Measurements from ENCODE around the gene HECTD4. TPM values are rescaled to one million over a fixed set of nuclear protein-coding genes. Genes with fewer than 3 reads are reported as not detected.

The HECTD4 gene
- total RNA-seq, 1 experiment from 2014 or later: 24.6 TPM

- Histone ChIP-seq H3K4me3 (ENCODE audit: low read length) (no peak overlapping the region), H3K9me3 (ENCODE audit: low read length) (no peaks in the 10 kb centered on the region), H3K9me2 (replicated peaks; ENCODE audit: low read length) (no peaks in the 10 kb centered on the region), H3K4me2 (ENCODE audit: low read length) (no peak overlapping the region), H3K9ac (ENCODE audit: low read length) (no peak overlapping the region), H3K27me3 (ENCODE audit: low read length) (no peaks in the 10 kb centered on the region), H2AFZ (ENCODE audit: low read length) (no peak overlapping the region), H3K79me2 (ENCODE audit: low read length) (no peaks in the 10 kb centered on the region), H4K20me1 (ENCODE audit: low read length) (no peaks in the 10 kb centered on the region), H3K36me3 (ENCODE audit: low read depth, low read length) (peaks cover 16% of the 10 kb centered on the region; the same call in 1 of the 2 replicates), H3F3A (ENCODE audit: low read length, unreplicated experiment) (no peaks in the 10 kb centered on the region), H3K27ac (ENCODE audit: low read length) (no peak overlapping the region), H3K4me1 (ENCODE audit: insufficient read depth, low read length) (no peaks in the 10 kb centered on the region)
- BruUV-seq (replicated peaks): no TSS peak
- ATAC-seq (no peak), DNase-seq (no peak)
- POLR2A ChIA-PET (ENCODE audit: unreplicated experiment): no interaction called here
- no peak for TF ChIP-seq EZH2phosphoT487 (IDR thresholded peaks at IDR 0.05; ENCODE audit: borderline replicate concordance, low read length)
- no peak for TF ChIP-seq EZH2 (IDR thresholded peaks at IDR 0.05; ENCODE audit: low read length, unreplicated experiment)
- intact Hi-C loops (cut with micrococcal nuclease): no loop called here
- CTCF ChIA-PET: no interaction called here
These were observed 138.7 kb downstream of the HECTD4 start for GRCh38 chr12:112243255-112244110.

- Histone ChIP-seq H3K4me2 (ENCODE audit: low read length) (no peak overlapping the region), H3K9ac (ENCODE audit: low read length) (no peak overlapping the region), H3K79me2 (ENCODE audit: low read length) (no peaks in the 10 kb centered on the region), H3K4me1 (ENCODE audit: insufficient read depth, low read length) (no peaks in the 10 kb centered on the region), H4K20me1 (ENCODE audit: low read length) (no peaks in the 10 kb centered on the region), H3K9me3 (ENCODE audit: low read length) (no peaks in the 10 kb centered on the region), H3K27me3 (ENCODE audit: low read length) (no peaks in the 10 kb centered on the region), H3K4me3 (ENCODE audit: low read length) (no peak overlapping the region), H3K27ac (ENCODE audit: low read length) (no peak overlapping the region), H3K36me3 (ENCODE audit: low read depth, low read length) (peaks cover 20% of the 10 kb centered on the region; the same call in 1 of the 2 replicates), H3K9me2 (replicated peaks; ENCODE audit: low read length) (no peaks in the 10 kb centered on the region), H3F3A (ENCODE audit: low read length, unreplicated experiment) (no peaks in the 10 kb centered on the region), H2AFZ (ENCODE audit: low read length) (no peak overlapping the region)
- TF ChIP-seq EZH2 (IDR thresholded peaks at IDR 0.05; ENCODE audit: low read length, unreplicated experiment): no peak
- TF ChIP-seq CTCF (conservative IDR thresholded peaks at IDR 0.05; ENCODE audit: low read depth, low read length): no peak
- POLR2A ChIA-PET (ENCODE audit: unreplicated experiment): no interaction called here
- intact Hi-C loops (cut with micrococcal nuclease): no loop called here
- DNase-seq (no peak), ATAC-seq (no peak)
- BruUV-seq (replicated peaks): no TSS peak
- CTCF ChIA-PET: no interaction called here
These were observed 141.1 kb downstream of the HECTD4 start for GRCh38 chr12:112241176-112241575.

- CTCF ChIA-PET: interaction anchor here (0.6 kb wide), 1 partner anchor 34 kb away, joined by 4 read pairs; no protein-coding TSS in a partner anchor
These were observed 142.3 kb downstream of the HECTD4 start for GRCh38 chr12:112239881-112240280.

More at GRCh38 chr12:112239881-112240280, 142.3 kb downstream of the HECTD4 start:
- H3K79me2 ChIP-seq (ENCODE audit: low read length): no peaks in the 10 kb centered on the region
- TF ChIP-seq CTCF (conservative IDR thresholded peaks at IDR 0.05; ENCODE audit: low read depth, low read length) (no peak), EZH2phosphoT487 (IDR thresholded peaks at IDR 0.05; ENCODE audit: borderline replicate concordance, low read length) (no peak), EZH2 (IDR thresholded peaks at IDR 0.05; ENCODE audit: low read length, unreplicated experiment) (no peak)
- H3K9me3 ChIP-seq (ENCODE audit: low read length): no peaks in the 10 kb centered on the region
- BruUV-seq (replicated peaks): no TSS peak
- intact Hi-C loops (cut with micrococcal nuclease): no loop called here
- H3K36me3 ChIP-seq (ENCODE audit: low read depth, low read length): peaks cover 29% of the 10 kb centered on the region; the same call in 1 of the 2 replicates
- no peak overlapping the region for H3K9ac ChIP-seq (ENCODE audit: low read length)
- H2AFZ ChIP-seq (ENCODE audit: low read length): no peak overlapping the region
- ATAC-seq (no peak), DNase-seq (no peak)
- no peaks in the 10 kb centered on the region for H3F3A ChIP-seq (ENCODE audit: low read length, unreplicated experiment)
- no peaks in the 10 kb centered on the region for H3K27me3 ChIP-seq (ENCODE audit: low read length)
- POLR2A ChIA-PET (ENCODE audit: unreplicated experiment): no interaction called here
- no peak overlapping the region for H3K27ac ChIP-seq (ENCODE audit: low read length)
- no peaks in the 10 kb centered on the region for H3K4me1 ChIP-seq (ENCODE audit: insufficient read depth, low read length)
- H3K4me3 ChIP-seq (ENCODE audit: low read length): no peak overlapping the region
- H4K20me1 ChIP-seq (ENCODE audit: low read length): no peaks in the 10 kb centered on the region
- H3K9me2 ChIP-seq (replicated peaks; ENCODE audit: low read length): no peaks in the 10 kb centered on the region
- no peak overlapping the region for H3K4me2 ChIP-seq (ENCODE audit: low read length)

Measured in PC-3 (cell line).